NK-92 treated with Interleukin-12 subunit alpha and Interleukin-12 subunit beta, amount 100 ng/mL, for 24 hours (cell line): Measurements from ENCODE around the gene CMPK2.
"Not testable (repeated sequence)": the region's sequence is repeated elsewhere in the genome, so short reads cannot be mapped to it uniquely, and the experiment has no call there.

Experiments
- DNase-seq: peaks from one replicate; lab custom pipeline; 2025; lab: John Stamatoyannopoulos, UW

CMPK2 gene

GRCh38 chr2:6880200-6880733 is 14.6 kb upstream of the CMPK2 start:
- no peak for DNase-seq

GRCh38 chr2:6879011-6879410 is 13.3 kb upstream of the CMPK2 start:
- no peak for DNase-seq

- no peak for DNase-seq
Measured at GRCh38 chr2:6878549-6878948, 12.8 kb upstream of the CMPK2 start.

GRCh38 chr2:6877402-6878304 is 11.9 kb upstream of the CMPK2 start, which contains the start of gene RSAD2:
RSAD2 (plus strand) TSS chr2:6877777; CDS start chr2:6877801, 24 bp downstream.
- peak; percentile 12 for DNase-seq

GRCh38 chr2:6876309-6876708 is 10.6 kb upstream of the CMPK2 start:
- DNase-seq, result no peak

- DNase-seq, result no peak
Measured at GRCh38 chr2:6874032-6874431, 8.3 kb upstream of the CMPK2 start.

GRCh38 chr2:6872394-6872793 is 6.7 kb upstream of the CMPK2 start:
- DNase-seq, result no peak

GRCh38 chr2:6866982-6867381 is 1.3 kb upstream of the CMPK2 start:
- DNase-seq, result no peak

- DNase-seq, result peak; percentile 18
Measured at GRCh38 chr2:6866275-6866671, 566 bp upstream of the CMPK2 start.

- no peak for DNase-seq
Measured at GRCh38 chr2:6864923-6865345, 773 bp downstream of the CMPK2 start.

GRCh38 chr2:6864231-6864754 is 1.4 kb downstream of the CMPK2 start:
- DNase-seq, result no peak

- DNase-seq, result no peak
Measured at GRCh38 chr2:6863792-6864191, 1.9 kb downstream of the CMPK2 start.

GRCh38 chr2:6860296-6860695 is 5.4 kb downstream of the CMPK2 start:
- no peak for DNase-seq

- not testable (repeated sequence) for DNase-seq
Measured at GRCh38 chr2:6858466-6859027, 7.2 kb downstream of the CMPK2 start.

GRCh38 chr2:6856548-6856920 is 9.2 kb downstream of the CMPK2 start:
- no peak for DNase-seq

GRCh38 chr2:6855860-6856547 is 9.7 kb downstream of the CMPK2 start:
- DNase-seq, result no peak

- no peak for DNase-seq
Measured at GRCh38 chr2:6854416-6854815, 11.3 kb downstream of the CMPK2 start.

GRCh38 chr2:6852195-6852594 is 13.5 kb downstream of the CMPK2 start:
- no peak for DNase-seq

- DNase-seq, result no peak
Measured at GRCh38 chr2:6846967-6847681, 18.6 kb downstream of the CMPK2 start.

GRCh38 chr2:6846540-6846939 is 19.2 kb downstream of the CMPK2 start:
- no peak for DNase-seq

GRCh38 chr2:6845903-6846302 is 19.8 kb downstream of the CMPK2 start:
- DNase-seq, result no peak

GRCh38 chr2:6845312-6845711 is 20.4 kb downstream of the CMPK2 start:
- no peak for DNase-seq
